SK-N-MC (cell line): ENCODE results near the gene TICAM2.

ENCODE experiments used
- EZH2 ChIP-seq: fragments of 200-600 bp; sonication (generic); IDR thresholded peaks from one replicate; pipeline ENCODE4 v1.6.1; 2017; ENCODE audit warnings: antibody characterized with exemption
- FOXP2 ChIP-seq: optimal IDR thresholded peaks from 2 replicates; pipeline ENCODE3; 2011; ENCODE audit warnings: mild to moderate bottlenecking, moderate library complexity; ENCODE audit not compliant: insufficient read depth; ENCODE audit errors: extremely low read length, control extremely low read depth
- POLR2AphosphoS5 ChIP-seq: IDR thresholded peaks from 2 replicates; pipeline ENCODE4 v1.6.1; 2012; ENCODE audit warnings: mild to moderate bottlenecking, low read depth, low read length, borderline replicate concordance

- TF ChIP-seq EZH2: no peak
- no peak for TF ChIP-seq POLR2AphosphoS5
- no peak for TF ChIP-seq FOXP2
Measured at GRCh38 chr5:115636008-115636407, 33.7 kb upstream of the TICAM2 start.
